DLD1 (cell line): ENCODE measurements around the gene FAM83D.

ENCODE experiments used
- in situ Hi-C: cut with HindIII; loops from 2 replicates; pipeline ENCODE4 v1.10.0; 2017; ENCODE audit warnings: low sequenced_read_pairs

Gene FAM83D

DNA sequence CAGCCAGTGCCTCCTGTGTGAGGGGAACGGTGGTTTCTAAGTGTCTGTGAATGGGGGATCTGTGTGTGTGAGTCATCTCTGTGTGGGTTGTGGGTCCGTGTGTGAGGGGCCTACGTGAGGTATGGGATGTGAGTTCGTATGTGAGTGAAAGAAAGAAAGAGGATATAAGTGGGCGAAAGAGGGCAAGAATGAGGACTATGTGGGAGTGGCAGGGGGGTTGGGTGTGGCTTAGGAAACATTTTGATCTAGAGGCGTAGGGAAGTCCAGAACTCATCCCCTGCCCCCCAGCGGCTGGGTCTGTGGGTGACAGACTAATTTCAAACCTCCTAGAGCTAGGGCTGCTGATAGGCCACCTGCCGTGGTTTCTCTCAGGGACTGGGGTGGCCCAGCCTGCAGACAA is 71.4 kb downstream of the FAM83D start:
- in situ Hi-C loops = no loop called here

GRCh38 chr20:38999217-38999616 is 73.0 kb downstream of the FAM83D start:
- in situ Hi-C loops = no loop called here

- in situ Hi-C loops = no loop called here
Observed at GRCh38 chr20:38999965-39000910, 74.0 kb downstream of the FAM83D start.
